Activated CD8-positive, alpha-beta memory T cell treated with anti-CD3 and anti-CD28 coated beads for 24 hours (primary cell): ENCODE results near the gene ARID1A.
"Not testable (repeated sequence)": the region's sequence is repeated elsewhere in the genome, so short reads cannot be mapped to it uniquely, and the experiment has no call there.

Source experiments
- DNase-seq: peaks from one replicate; pipeline ENCODE4 v3.0.0-alpha.2; 2020

Gene ARID1A

GRCh38 chr1:26695356-26696118, at the start of gene ARID1A:
Gene ARID1A (plus strand): TSS chr1:26696015. CDS start chr1:26696404, 389 bp downstream.
- DNase-seq: peak; percentile 98

GRCh38 chr1:26664802-26665201, 31.0 kb upstream of the ARID1A start:
- DNase-seq: no peak

- DNase-seq: no peak
These were observed 29.0 kb upstream of the ARID1A start for GRCh38 chr1:26666855-26667254.

- DNase-seq: not testable (repeated sequence)
These were observed 27.6 kb upstream of the ARID1A start for GRCh38 chr1:26668106-26668786.

GRCh38 chr1:26677306-26678115, 18.3 kb upstream of the ARID1A start:
- DNase-seq: peak; percentile 75

GRCh38 chr1:26684763-26685508, 10.9 kb upstream of the ARID1A start:
- DNase-seq: peak; percentile 13

GRCh38 chr1:26686795-26687194, 9.0 kb upstream of the ARID1A start:
- DNase-seq: no peak

- no peak for DNase-seq
These were observed 6.3 kb upstream of the ARID1A start for GRCh38 chr1:26689504-26689903.

GRCh38 chr1:26690157-26690556, 5.7 kb upstream of the ARID1A start:
- DNase-seq: no peak

- peak; percentile 11 for DNase-seq
These were observed 5.2 kb upstream of the ARID1A start for GRCh38 chr1:26690576-26691031.

GRCh38 chr1:26692211-26692792, 3.5 kb upstream of the ARID1A start:
- DNase-seq: peak; percentile 89

- peak; percentile 92 for DNase-seq
These were observed 2.9 kb upstream of the ARID1A start for GRCh38 chr1:26692793-26693490.

GRCh38 chr1:26693599-26694572, 1.9 kb upstream of the ARID1A start:
- DNase-seq: no peak

- DNase-seq: no peak
These were observed 1.0 kb upstream of the ARID1A start for GRCh38 chr1:26694638-26695355.

- DNase-seq: no peak
These were observed 371 bp downstream of the ARID1A start for GRCh38 chr1:26696119-26696653.

- peak; percentile 87 for DNase-seq
These were observed 1.0 kb downstream of the ARID1A start for GRCh38 chr1:26696654-26697430.

GRCh38 chr1:26697431-26697977, 1.7 kb downstream of the ARID1A start:
- no peak for DNase-seq
